Measurements from ENCODE around the gene PLCD3.

PLCD3 gene

DNA sequence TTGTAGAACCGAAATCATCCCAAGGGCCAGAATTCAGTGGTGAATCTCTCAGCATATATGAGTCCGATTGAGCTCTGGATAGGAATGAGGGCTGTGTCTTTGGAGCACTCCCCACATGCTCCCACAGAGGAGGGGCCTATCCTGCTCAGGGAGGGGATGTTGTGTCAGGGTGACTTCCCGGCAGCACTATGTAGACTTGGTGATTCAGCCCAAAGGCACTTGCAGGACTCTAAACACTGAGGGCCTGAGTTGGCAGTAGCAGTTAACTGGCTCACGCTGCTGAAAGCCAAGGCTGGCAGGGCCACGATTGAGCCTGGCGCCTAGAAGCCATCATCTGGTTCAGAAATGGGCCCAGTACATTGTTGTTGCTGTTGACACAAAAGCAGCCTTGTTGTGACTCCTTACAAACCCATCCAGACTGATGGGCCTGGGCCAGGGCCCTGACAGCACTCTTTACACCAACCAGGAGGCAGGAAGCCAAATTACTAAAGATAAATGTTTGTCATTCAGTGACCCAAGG is 39.3 kb downstream of the PLCD3 start:
- peaks cover 56% of the 10 kb centered on the region for H3K36me3 ChIP-seq (replicated peaks; ENCODE audit: low read depth, low read length)
- no peaks in the 10 kb centered on the region for H3K27me3 ChIP-seq (ENCODE audit: low read depth, low read length)
- H3K27ac ChIP-seq (ENCODE audit: low read length) = no peak overlapping the region
- H3K4me2 ChIP-seq (ENCODE audit: low read length) = no peak overlapping the region
- no peaks in the 10 kb centered on the region for H3K9me3 ChIP-seq (ENCODE audit: insufficient read depth, low read length)
- H3K79me2 ChIP-seq (ENCODE audit: low read length) = peaks cover 31% of the 10 kb centered on the region
- H3K4me3 ChIP-seq (ENCODE audit: low read length) = no peak overlapping the region
- H3K9ac ChIP-seq (ENCODE audit: low read length) = no peak overlapping the region
- H3K4me1 ChIP-seq (ENCODE audit: low read length) = peaks cover 33% of the 10 kb centered on the region
- no peak for TF ChIP-seq EZH2phosphoT487 (IDR thresholded peaks at IDR 0.05; ENCODE audit: low read depth)
- TF ChIP-seq, protein P1, sequence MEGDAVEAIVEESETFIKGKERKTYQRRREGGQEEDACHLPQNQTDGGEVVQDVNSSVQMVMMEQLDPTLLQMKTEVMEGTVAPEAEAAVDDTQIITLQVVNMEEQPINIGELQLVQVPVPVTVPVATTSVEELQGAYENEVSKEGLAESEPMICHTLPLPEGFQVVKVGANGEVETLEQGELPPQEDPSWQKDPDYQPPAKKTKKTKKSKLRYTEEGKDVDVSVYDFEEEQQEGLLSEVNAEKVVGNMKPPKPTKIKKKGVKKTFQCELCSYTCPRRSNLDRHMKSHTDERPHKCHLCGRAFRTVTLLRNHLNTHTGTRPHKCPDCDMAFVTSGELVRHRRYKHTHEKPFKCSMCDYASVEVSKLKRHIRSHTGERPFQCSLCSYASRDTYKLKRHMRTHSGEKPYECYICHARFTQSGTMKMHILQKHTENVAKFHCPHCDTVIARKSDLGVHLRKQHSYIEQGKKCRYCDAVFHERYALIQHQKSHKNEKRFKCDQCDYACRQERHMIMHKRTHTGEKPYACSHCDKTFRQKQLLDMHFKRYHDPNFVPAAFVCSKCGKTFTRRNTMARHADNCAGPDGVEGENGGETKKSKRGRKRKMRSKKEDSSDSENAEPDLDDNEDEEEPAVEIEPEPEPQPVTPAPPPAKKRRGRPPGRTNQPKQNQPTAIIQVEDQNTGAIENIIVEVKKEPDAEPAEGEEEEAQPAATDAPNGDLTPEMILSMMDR (IDR thresholded peaks at IDR 0.05; ENCODE audit: low read depth, low read length) = no peak
- no peak overlapping the region for H2AFZ ChIP-seq (ENCODE audit: low read depth, low read length)
- H4K20me1 ChIP-seq (ENCODE audit: insufficient read depth, low read length) = no peaks in the 10 kb centered on the region

GRCh38 chr17:45091778-45092425 is 40.4 kb downstream of the PLCD3 start:
- Histone ChIP-seq H3K79me2 (ENCODE audit: low read length) (peaks cover 32% of the 10 kb centered on the region), H3K27ac (ENCODE audit: low read length) (no peak overlapping the region), H3K36me3 (replicated peaks; ENCODE audit: low read depth, low read length) (peaks cover 52% of the 10 kb centered on the region)

DNA sequence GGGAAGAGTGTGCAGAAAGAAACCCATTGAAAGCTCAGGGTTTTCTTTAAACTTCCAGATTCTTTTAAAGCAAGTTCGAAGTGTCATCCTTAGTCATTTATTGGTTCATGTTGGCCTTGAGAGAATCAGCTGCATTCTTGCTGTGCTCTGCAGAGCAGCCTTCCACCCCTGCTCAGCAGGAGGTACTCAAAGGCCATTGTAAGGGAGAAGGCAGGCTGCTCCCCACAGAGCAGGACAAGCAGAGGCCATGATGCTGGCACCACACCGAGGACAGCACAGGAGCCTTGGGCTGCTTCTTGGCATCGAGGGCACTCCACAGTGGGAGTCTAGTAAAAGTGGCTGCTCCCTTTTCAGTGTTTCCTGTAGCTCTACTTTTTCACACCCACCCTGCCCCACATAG is 41.6 kb downstream of the PLCD3 start:
- H3K4me1 ChIP-seq (ENCODE audit: low read length) = peaks cover 41% of the 10 kb centered on the region
- peaks cover 34% of the 10 kb centered on the region for H3K79me2 ChIP-seq (ENCODE audit: low read length)
- peaks cover 51% of the 10 kb centered on the region for H3K36me3 ChIP-seq (replicated peaks; ENCODE audit: low read depth, low read length)

More at GRCh38 chr17:45091778-45092425, 40.4 kb downstream of the PLCD3 start:
- no peak overlapping the region for H2AFZ ChIP-seq (ENCODE audit: low read depth, low read length)
- H4K20me1 ChIP-seq (ENCODE audit: insufficient read depth, low read length) = no peaks in the 10 kb centered on the region
- H3K9ac ChIP-seq (ENCODE audit: low read length) = no peak overlapping the region
- H3K4me3 ChIP-seq (ENCODE audit: low read length) = no peak overlapping the region
- TF ChIP-seq EZH2phosphoT487 (IDR thresholded peaks at IDR 0.05; ENCODE audit: low read depth) = no peak
- TF ChIP-seq, protein P1 (IDR thresholded peaks at IDR 0.05; ENCODE audit: low read depth, low read length) = no peak
- no peaks in the 10 kb centered on the region for H3K27me3 ChIP-seq (ENCODE audit: low read depth, low read length)
- H3K9me3 ChIP-seq (ENCODE audit: insufficient read depth, low read length) = no peaks in the 10 kb centered on the region
- no peak overlapping the region for H3K4me2 ChIP-seq (ENCODE audit: low read length)
- H3K4me1 ChIP-seq (ENCODE audit: low read length) = peaks cover 44% of the 10 kb centered on the region

GRCh38 chr17:45088741-45089140 is 43.6 kb downstream of the PLCD3 start:
- no peaks in the 10 kb centered on the region for H4K20me1 ChIP-seq (ENCODE audit: insufficient read depth, low read length)
- H3K27ac ChIP-seq (ENCODE audit: low read length) = peak overlapping the region; percentile 95
- no peaks in the 10 kb centered on the region for H3K9me3 ChIP-seq (ENCODE audit: insufficient read depth, low read length)
- H2AFZ ChIP-seq (ENCODE audit: low read depth, low read length) = no peak overlapping the region
- peak overlapping the region; percentile 40 for H3K4me2 ChIP-seq (ENCODE audit: low read length)
- no peaks in the 10 kb centered on the region for H3K27me3 ChIP-seq (ENCODE audit: low read depth, low read length)
- H3K79me2 ChIP-seq (ENCODE audit: low read length) = peaks cover 35% of the 10 kb centered on the region
- H3K4me3 ChIP-seq (ENCODE audit: low read length) = no peak overlapping the region
- peak overlapping the region; percentile 54 for H3K9ac ChIP-seq (ENCODE audit: low read length)
- TF ChIP-seq, protein P1 (IDR thresholded peaks at IDR 0.05; ENCODE audit: low read depth, low read length) = no peak
- no peak for TF ChIP-seq EZH2phosphoT487 (IDR thresholded peaks at IDR 0.05; ENCODE audit: low read depth)
- H3K4me1 ChIP-seq (ENCODE audit: low read length) = peaks cover 42% of the 10 kb centered on the region
- H3K36me3 ChIP-seq (replicated peaks; ENCODE audit: low read depth, low read length) = peaks cover 58% of the 10 kb centered on the region

More for the DNA sequence above, 41.6 kb downstream of the PLCD3 start:
- Histone ChIP-seq H3K9ac (ENCODE audit: low read length) (no peak overlapping the region), H3K4me3 (ENCODE audit: low read length) (no peak overlapping the region), H4K20me1 (ENCODE audit: insufficient read depth, low read length) (no peaks in the 10 kb centered on the region), H2AFZ (ENCODE audit: low read depth, low read length) (no peak overlapping the region), H3K9me3 (ENCODE audit: insufficient read depth, low read length) (no peaks in the 10 kb centered on the region), H3K27ac (ENCODE audit: low read length) (no peak overlapping the region), H3K27me3 (ENCODE audit: low read depth, low read length) (no peaks in the 10 kb centered on the region), H3K4me2 (ENCODE audit: low read length) (no peak overlapping the region)
- TF ChIP-seq EZH2phosphoT487 (IDR thresholded peaks at IDR 0.05; ENCODE audit: low read depth) = no peak
- TF ChIP-seq, protein P1 (IDR thresholded peaks at IDR 0.05; ENCODE audit: low read depth, low read length) = no peak

Measured in OCI-LY3 (cell line).